Measurements from ENCODE around the gene PROCA1. TPM values are rescaled to one million over a fixed set of nuclear protein-coding genes. Genes with fewer than 3 reads are reported as not detected.

PROCA1 gene
- total and polyA plus RNA-seq, 7 donors = 0.21 to 1.1 (median 0.36) TPM

- no peak overlapping the region for H3K4me3 ChIP-seq
- no peaks in the 10 kb centered on the region for H3K4me1 ChIP-seq
- no peaks in the 10 kb centered on the region for H3K9me3 ChIP-seq
- DNase-seq = no peak
- H3K27ac ChIP-seq = no peak overlapping the region
- peak; percentile 75 to 93 (median 90) for ATAC-seq
- TF ChIP-seq CTCF (IDR thresholded peaks at IDR 0.05) = no peak
- H3K36me3 ChIP-seq (ENCODE audit: insufficient read depth in 1 of 2, low read depth in 1 of 2) = no peaks in the 10 kb centered on the region
- H3K27me3 ChIP-seq (ENCODE audit: insufficient read depth in 3 of 3, low read length in 2 of 3) = no peaks in the 10 kb centered on the region
- WGBS, 3 donors = 40 to 60% (median 46%) methylated on average over 5 of the region's 5 CpGs
- intact Hi-C loops (cut with DNase I) = no loop called here
Observed at GRCh38 chr17:28735242-28735722, 23.6 kb upstream of the PROCA1 start.

GRCh38 chr17:28734712-28735241 is 23.1 kb upstream of the PROCA1 start:
- no peaks in the 10 kb centered on the region for H3K36me3 ChIP-seq (ENCODE audit: insufficient read depth in 1 of 2, low read depth in 1 of 2)
- no peak overlapping the region for H3K4me3 ChIP-seq
- H3K4me1 ChIP-seq = no peaks in the 10 kb centered on the region
- no peaks in the 10 kb centered on the region for H3K27me3 ChIP-seq (ENCODE audit: insufficient read depth in 3 of 3, low read length in 2 of 3)
- no peak for DNase-seq
- no peak for ATAC-seq
- TF ChIP-seq CTCF (IDR thresholded peaks at IDR 0.05) = no peak
- H3K27ac ChIP-seq = no peak overlapping the region
- 86 to 89% (median 86%) methylated on average over 10 of the region's 10 CpGs for WGBS, 3 donors
- H3K9me3 ChIP-seq = no peaks in the 10 kb centered on the region
- intact Hi-C loops (cut with DNase I) = no loop called here

GRCh38 chr17:28733346-28733745 is 21.7 kb upstream of the PROCA1 start:
- DNase-seq = no peak
- no peak overlapping the region for H3K4me3 ChIP-seq
- no peaks in the 10 kb centered on the region for H3K27me3 ChIP-seq (ENCODE audit: insufficient read depth in 3 of 3, low read length in 2 of 3)
- H3K9me3 ChIP-seq = no peaks in the 10 kb centered on the region
- WGBS, 3 donors = 87 to 96% (median 92%) methylated on average over 1 of the region's 1 CpG
- H3K27ac ChIP-seq = no peak overlapping the region
- no peak for ATAC-seq
- no peaks in the 10 kb centered on the region for H3K36me3 ChIP-seq (ENCODE audit: insufficient read depth in 1 of 2, low read depth in 1 of 2)
- TF ChIP-seq CTCF (IDR thresholded peaks at IDR 0.05) = no peak
- intact Hi-C loops (cut with DNase I) = no loop called here
- no peaks in the 10 kb centered on the region for H3K4me1 ChIP-seq

GRCh38 chr17:28729950-28730330 is 18.3 kb upstream of the PROCA1 start:
- no peak overlapping the region for H3K4me3 ChIP-seq
- H3K9me3 ChIP-seq = no peaks in the 10 kb centered on the region
- ATAC-seq (no peak), DNase-seq (no peak)
- H3K36me3 ChIP-seq (ENCODE audit: insufficient read depth in 1 of 2, low read depth in 1 of 2) = peaks cover 0 to under 1% of the 10 kb centered on the region in 2 donors
- H3K4me1 ChIP-seq = peaks cover 17% of the 10 kb centered on the region
- intact Hi-C loops (cut with DNase I) = loop anchor here (2.0 to 10.0 kb wide), 4 partner anchors 13 to 385 kb away; partner anchors contain the start of gene DHRS13 (in 1 of the 2)
- no peak overlapping the region for H3K27ac ChIP-seq
- TF ChIP-seq CTCF (IDR thresholded peaks at IDR 0.05) = no peak
- no peaks in the 10 kb centered on the region for H3K27me3 ChIP-seq (ENCODE audit: insufficient read depth in 3 of 3, low read length in 2 of 3)
- 83 to 92% (median 87%) methylated on average over 11 of the region's 11 CpGs for WGBS, 3 donors

All from psoas muscle (tissue), 8 donors.